Omental fat pad (tissue), 4 donors: ENCODE data around the gene ACBD6. TPM values are rescaled to one million over a fixed set of nuclear protein-coding genes. Genes with fewer than 3 reads are reported as not detected.

Experiments used
- ATAC-seq: fragments of 150-250 bp; one replicate; pipeline ENCODE4 v1.9.1; 2016; ENCODE audit warnings: mild to moderate bottlenecking, moderate library complexity; ENCODE audit not compliant: low FRiP score
- DNase-seq: peaks from one replicate; pipeline ENCODE4 v3.0.0-alpha.2; 2019; ENCODE audit warnings: low spot score
- total RNA-seq, 4 donors: library from RNA; depleted of rRNA; stranded (reverse); fragments of >200 nt; gene quantifications; one replicate each; pipeline ENCODE4 v1.1.0, GENCODE V29; 2016
- TF ChIP-seq, protein P1 (sequence below), 3 donors: fragments of 450-650 bp; IDR thresholded peaks; one replicate each; pipeline ENCODE4 v1.5.1; 2016 to 2017; ENCODE audit warnings: antibody characterized with exemption in 3 of 3, mild to moderate bottlenecking in 3 of 3, moderate library complexity in 2 of 3

Gene ACBD6
- total RNA-seq, 4 donors from 2014 or later, result 30.0 to 46.2 (median 38.9) TPM

- TF ChIP-seq, protein P1, sequence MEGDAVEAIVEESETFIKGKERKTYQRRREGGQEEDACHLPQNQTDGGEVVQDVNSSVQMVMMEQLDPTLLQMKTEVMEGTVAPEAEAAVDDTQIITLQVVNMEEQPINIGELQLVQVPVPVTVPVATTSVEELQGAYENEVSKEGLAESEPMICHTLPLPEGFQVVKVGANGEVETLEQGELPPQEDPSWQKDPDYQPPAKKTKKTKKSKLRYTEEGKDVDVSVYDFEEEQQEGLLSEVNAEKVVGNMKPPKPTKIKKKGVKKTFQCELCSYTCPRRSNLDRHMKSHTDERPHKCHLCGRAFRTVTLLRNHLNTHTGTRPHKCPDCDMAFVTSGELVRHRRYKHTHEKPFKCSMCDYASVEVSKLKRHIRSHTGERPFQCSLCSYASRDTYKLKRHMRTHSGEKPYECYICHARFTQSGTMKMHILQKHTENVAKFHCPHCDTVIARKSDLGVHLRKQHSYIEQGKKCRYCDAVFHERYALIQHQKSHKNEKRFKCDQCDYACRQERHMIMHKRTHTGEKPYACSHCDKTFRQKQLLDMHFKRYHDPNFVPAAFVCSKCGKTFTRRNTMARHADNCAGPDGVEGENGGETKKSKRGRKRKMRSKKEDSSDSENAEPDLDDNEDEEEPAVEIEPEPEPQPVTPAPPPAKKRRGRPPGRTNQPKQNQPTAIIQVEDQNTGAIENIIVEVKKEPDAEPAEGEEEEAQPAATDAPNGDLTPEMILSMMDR (IDR thresholded peaks at IDR 0.05), result no peak
- DNase-seq, result no peak
- no peak for ATAC-seq
These were observed 255.3 kb downstream of the ACBD6 start for GRCh38 chr1:180247061-180247460.

GRCh38 chr1:180246579-180246978, 255.8 kb downstream of the ACBD6 start:
- TF ChIP-seq, protein P1 (IDR thresholded peaks at IDR 0.05), result no peak
- ATAC-seq (no peak), DNase-seq (no peak)

- DNase-seq (no peak), ATAC-seq (no peak)
- TF ChIP-seq, protein P1 (IDR thresholded peaks at IDR 0.05), result no peak
These were observed 257.5 kb downstream of the ACBD6 start for GRCh38 chr1:180244840-180245239.

- TF ChIP-seq, protein P1 (IDR thresholded peaks at IDR 0.05), result no peak
- ATAC-seq, result no peak
- no peak for DNase-seq
These were observed 258.7 kb downstream of the ACBD6 start for GRCh38 chr1:180243517-180244221.

GRCh38 chr1:180241716-180242544, 260.4 kb downstream of the ACBD6 start:
- ATAC-seq (no peak), DNase-seq (no peak)
- TF ChIP-seq, protein P1 (IDR thresholded peaks at IDR 0.05), result no peak

GRCh38 chr1:180239145-180240096, 263.0 kb downstream of the ACBD6 start:
- no peak for ATAC-seq
- DNase-seq, result no peak
- TF ChIP-seq, protein P1 (IDR thresholded peaks at IDR 0.05), result no peak
